ENCODE measurements around the gene PSTPIP1.

DNA sequence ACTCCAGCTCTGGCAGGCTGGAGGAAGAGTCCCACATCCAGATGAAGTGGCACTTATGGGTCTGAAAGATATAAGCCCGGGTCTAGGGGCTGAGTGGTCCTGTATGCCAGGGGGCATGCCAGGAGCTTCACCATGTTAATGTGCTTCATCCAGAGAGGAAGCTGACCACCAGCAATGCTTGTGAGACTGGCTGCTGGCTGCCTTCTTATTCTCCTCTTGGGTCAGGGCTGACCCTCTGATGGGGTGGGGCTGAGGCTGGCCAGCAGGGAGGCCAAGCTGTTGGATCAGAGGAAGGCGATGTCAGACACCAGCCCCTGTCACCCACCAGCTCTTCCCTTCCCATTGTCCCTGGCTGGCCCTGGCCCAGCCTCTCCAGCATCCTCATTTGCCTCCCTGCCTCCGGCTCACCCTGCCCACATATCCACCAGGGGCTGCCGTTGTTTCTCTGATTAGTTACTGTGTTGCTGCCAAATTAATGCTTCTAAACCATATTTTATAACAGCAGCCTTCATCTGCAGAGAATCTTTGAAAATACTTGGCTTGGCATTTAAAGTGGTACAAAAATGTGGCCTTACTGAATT lies 20.4 kb upstream of the PSTPIP1 start:
- TF ChIP-seq YY1 (IDR thresholded peaks at IDR 0.05; ENCODE audit: insufficient read depth, insufficient read length) (no peak), ZNF274 (IDR thresholded peaks at IDR 0.05; ENCODE audit: low read depth, low read length) (no peak), SUZ12 (IDR thresholded peaks at IDR 0.05; ENCODE audit: extremely low read depth, insufficient read depth, insufficient read length) (no peak)

Measured in NT2/D1 (cell line).